Stimulated activated CD8-positive, alpha-beta memory T cell treated with anti-CD3 and anti-CD28 coated beads, Interleukin-2, amount 100 ng/mL, for 1 hour (primary cell): ENCODE data around the gene DDC.

ENCODE experiments used
- DNase-seq, 2 donors: peaks; one replicate each; pipeline ENCODE4 v3.0.0-alpha.2; 2020; ENCODE audit warnings: low read depth in 2 of 2

Gene DDC, protein sequence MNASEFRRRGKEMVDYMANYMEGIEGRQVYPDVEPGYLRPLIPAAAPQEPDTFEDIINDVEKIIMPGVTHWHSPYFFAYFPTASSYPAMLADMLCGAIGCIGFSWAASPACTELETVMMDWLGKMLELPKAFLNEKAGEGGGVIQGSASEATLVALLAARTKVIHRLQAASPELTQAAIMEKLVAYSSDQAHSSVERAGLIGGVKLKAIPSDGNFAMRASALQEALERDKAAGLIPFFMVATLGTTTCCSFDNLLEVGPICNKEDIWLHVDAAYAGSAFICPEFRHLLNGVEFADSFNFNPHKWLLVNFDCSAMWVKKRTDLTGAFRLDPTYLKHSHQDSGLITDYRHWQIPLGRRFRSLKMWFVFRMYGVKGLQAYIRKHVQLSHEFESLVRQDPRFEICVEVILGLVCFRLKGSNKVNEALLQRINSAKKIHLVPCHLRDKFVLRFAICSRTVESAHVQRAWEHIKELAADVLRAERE

DNA sequence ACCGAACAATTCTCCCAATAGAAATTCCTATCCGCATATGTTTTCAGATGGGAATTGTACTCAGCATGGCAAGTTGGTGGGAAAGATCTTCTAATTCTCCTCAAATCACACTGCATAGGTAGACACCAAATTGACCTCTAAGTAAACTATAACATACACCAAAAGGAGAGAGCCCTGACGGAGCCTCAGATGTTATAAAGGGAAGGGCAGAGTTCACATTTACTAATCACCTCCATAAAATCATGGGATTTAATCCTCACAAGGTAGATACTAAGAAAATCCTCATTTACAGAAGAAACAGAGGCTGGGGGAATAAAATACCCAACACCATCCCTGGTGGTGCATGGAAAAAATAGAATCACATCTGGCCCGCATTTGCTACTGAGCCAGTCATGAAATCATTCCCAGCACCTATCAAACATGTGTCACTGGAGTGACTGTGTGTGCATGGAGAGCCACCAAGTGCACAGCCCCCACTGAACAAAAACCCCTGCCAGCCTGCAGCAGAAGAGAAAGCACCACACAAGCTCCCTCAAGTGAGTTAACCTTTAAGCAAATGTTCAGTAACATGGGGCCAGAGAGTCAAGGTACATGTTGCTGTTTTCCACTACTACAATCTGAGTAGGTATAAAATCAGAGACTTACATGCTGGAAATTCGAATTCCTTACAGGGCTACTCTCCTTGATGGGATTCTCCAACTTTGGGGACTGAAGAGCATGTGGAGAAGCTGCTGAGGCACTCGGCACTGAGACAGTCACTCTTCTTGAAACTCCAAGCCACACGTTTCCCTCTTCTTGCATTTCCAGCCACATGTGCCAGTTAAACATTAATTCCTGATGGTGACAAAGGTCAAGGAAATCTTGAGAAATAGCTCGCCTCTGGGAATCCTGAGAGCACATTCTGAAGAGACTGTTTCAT, at the start of gene DDC:
Gene DDC (minus strand): TSS at position 766 of the 919 bp plus-strand sequence. CDS start 21,320 bp downstream, outside the sequence.
- no peak for DNase-seq

DNA sequence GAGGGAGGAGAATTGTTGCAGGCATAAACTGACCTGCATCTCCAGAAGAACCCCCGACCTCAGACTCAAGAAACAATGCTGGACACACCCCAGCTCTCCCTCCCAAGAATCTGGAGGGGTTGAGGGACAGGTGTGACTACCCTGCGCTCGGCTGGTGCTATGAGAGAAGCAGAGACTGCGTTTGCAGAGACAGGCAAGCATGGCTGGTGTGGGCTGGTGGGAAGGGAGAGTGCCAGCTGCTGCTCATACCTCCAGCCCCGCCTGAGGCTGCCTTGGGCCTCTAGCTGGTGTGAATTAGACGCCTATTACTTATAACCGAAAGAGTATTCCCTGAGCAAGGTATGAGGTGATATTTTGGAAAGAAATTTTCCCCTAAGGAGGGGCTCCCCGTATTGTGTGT, 48.3 kb upstream of the DDC start:
- no peak for DNase-seq

- no peak for DNase-seq
Measured at GRCh38 chr7:50612704-50613103, 47.5 kb upstream of the DDC start.

GRCh38 chr7:50610521-50611277, 45.5 kb upstream of the DDC start:
- peak; percentile 16 to 19 for DNase-seq

DNA sequence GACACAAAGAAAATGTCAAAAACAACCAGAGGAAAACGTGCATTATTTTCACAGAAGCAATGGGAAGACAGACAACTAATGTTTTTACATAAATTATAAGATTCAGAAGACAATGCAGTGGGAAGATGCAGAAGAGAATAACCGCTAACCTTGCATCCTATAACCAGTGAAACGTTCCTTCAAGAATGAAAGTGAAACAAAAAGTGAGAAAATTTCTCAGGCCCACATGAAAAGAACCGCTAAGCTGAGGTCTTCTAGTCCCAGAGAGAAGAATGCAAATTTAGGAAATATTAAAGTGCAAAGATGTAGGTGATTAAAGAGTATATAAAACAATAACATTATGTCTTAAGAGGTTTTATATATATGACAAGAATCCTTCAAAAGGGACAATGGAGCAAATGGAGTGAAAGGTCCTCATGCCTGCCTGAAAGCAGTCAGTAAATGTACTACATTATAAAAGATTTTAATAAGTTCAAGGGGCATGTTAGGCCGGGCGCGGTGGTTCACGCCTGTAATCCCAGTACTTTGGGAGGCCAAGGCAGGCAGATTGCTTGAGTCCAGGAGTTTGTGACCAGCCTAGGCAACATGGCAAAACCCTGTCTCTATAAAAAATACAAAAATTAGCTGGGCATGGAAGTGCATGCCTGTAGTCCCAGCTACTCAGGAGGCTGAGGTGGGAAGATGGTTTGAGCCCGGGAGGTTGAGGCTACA, 43.1 kb upstream of the DDC start:
- DNase-seq: no peak

DNA sequence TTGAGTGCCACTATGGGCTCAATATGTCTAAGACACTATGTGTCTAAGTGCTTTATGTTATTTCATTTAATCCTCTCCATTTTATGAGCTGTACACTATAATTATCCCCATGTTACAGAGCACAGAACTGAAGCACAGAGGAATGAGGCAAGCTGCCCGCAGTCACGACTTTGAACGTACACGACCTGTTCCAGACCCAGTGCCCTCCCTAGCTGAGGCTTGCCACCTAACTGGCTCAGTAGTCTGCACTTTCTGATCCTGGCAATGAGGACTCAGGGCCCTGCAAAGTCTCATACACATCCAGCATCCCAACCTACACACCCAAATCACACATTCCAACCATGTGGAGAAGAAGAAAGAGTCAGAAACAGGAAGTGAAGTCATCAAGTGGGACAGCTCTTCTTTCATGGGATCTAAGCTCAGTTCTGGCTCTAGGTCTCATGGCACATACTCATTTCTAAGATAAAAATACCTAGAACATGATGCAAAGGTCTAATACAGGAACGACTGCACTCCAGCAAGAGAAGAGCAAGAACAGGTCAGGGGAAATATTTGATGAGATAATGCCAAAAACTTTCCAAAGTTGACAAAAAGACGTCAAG, 42.4 kb upstream of the DDC start:
- no peak for DNase-seq

- no peak for DNase-seq
Measured at GRCh38 chr7:50605059-50605458, 39.9 kb upstream of the DDC start.

- DNase-seq: no peak
Measured at GRCh38 chr7:50603287-50603686, 38.1 kb upstream of the DDC start.

GRCh38 chr7:50599385-50599784, 34.2 kb upstream of the DDC start:
- no peak for DNase-seq

- no peak for DNase-seq
Measured at GRCh38 chr7:50598460-50599343, 33.5 kb upstream of the DDC start.

GRCh38 chr7:50596484-50596883, 31.3 kb upstream of the DDC start:
- DNase-seq: no peak

DNA sequence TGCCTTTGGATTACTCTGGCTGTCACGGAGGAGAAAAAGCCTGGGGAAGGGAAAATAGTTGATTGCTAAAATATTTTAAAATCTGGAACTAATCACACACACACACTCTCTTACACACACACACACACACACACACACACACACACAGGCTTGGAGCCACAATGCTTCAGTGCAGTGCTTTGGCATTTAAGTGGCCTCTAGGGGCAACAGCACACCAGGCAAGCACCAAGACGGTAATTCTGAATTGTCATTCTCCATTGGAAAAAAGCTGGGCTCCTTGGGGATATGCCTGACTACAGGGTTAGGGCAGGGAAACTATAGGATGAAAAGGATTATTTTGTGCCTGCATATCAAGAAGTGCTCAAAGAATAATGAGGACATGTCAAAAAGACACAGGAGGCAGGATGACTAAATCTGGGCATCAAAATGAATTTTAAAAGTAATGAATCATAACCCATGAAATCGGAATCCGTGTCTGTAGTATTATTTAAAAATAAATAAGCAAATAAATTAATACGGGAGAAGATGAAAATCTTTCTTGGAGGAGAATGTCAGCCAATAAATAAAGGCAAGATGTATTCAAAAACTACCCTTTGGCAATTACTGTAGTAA, 30.4 kb upstream of the DDC start:
- DNase-seq: no peak

- DNase-seq: no peak
Measured at GRCh38 chr7:50594734-50595485, 29.7 kb upstream of the DDC start.

- DNase-seq: no peak
Measured at GRCh38 chr7:50594136-50594535, 28.9 kb upstream of the DDC start.

GRCh38 chr7:50592940-50593339, 27.7 kb upstream of the DDC start:
- DNase-seq: no peak

GRCh38 chr7:50591480-50592438, 26.6 kb upstream of the DDC start:
- DNase-seq: no peak

DNA sequence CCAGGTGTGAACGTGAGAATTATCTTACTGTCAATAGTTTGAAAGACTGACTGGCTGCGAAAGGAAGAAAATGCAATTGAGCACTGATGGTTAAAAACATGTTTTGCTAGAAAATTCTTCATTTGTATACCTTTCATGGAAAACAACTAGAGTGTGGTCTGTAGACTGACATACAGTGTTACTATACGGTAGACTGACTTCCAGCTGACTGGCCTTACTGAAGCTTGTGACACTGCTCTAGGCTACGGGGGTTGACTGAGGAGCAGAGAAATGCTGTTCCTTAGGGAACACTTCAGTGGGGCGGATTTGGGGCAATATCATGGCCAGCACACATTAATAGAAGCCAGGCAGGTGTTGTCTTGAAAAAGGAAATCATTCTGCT, 25.9 kb upstream of the DDC start:
- no peak for DNase-seq

DNA sequence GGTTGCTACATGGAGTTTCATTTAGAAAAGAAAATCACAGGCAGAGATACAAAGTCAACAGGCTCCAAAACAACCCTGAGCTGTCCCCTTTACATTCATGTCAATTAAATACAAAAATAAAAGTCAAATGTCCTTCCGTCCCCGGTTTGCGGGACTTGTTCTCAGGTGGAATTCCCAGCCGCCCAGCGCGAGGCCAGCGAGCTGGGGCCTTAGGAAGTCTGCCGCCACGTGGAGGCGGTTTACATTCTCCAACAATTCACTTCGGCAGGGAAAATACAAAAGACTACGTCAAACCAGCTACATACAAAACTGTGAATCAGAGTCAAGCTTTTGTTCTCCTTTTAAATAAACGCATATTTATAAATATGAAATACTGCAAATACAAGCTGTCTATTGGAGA, 25.3 kb upstream of the DDC start:
- DNase-seq: no peak
